C4-2B (cell line): ENCODE data around the gene NME1.

Source experiments
- ZFX ChIP-seq: fragments of 450-650 bp; IDR thresholded peaks from 2 replicates; pipeline ENCODE4 v1.6.1; 2017
- TF ChIP-seq, protein P1 (sequence below): fragments of 450-650 bp; conservative IDR thresholded peaks from 2 replicates; pipeline ENCODE4 v1.5.1; 2017; ENCODE audit warnings: mild to moderate bottlenecking

DNA sequence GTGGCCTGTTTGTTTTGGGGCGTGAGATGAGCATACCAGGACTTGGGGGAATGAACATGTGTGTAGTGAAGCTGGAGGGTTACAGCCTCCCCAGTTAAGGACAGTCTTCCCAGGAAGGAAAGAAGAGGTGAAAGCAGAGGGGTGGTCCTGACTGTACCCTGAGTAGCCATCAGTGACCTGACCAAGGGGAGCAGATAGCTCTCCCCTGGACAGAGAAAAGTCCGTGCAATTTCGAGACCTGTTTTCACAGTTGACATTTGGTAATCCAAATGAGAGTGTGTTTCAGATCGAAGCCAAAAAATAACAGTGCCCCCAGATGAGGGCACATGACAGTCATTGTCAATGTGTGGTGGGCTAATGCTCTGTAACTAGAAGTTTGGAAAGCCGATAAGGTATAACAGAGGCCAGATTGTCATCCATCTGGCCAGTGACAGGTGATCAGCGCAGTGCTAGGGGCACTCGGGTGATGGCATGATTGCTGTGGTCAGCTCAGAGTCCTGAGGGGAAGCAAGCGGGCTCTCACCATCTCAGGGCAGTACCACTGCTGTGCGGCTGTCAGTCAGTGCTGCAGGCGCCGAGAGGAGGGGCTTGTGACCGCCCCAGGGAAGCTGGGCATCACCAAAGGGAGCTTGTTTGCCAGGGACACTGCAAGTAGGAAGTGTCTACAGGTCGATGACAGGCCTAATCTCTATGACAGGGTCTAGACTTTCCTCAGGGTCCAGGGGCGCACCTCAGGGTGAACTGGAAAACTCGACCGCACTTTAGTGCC lies 11.7 kb downstream of the NME1 start:
- TF ChIP-seq, protein P1, sequence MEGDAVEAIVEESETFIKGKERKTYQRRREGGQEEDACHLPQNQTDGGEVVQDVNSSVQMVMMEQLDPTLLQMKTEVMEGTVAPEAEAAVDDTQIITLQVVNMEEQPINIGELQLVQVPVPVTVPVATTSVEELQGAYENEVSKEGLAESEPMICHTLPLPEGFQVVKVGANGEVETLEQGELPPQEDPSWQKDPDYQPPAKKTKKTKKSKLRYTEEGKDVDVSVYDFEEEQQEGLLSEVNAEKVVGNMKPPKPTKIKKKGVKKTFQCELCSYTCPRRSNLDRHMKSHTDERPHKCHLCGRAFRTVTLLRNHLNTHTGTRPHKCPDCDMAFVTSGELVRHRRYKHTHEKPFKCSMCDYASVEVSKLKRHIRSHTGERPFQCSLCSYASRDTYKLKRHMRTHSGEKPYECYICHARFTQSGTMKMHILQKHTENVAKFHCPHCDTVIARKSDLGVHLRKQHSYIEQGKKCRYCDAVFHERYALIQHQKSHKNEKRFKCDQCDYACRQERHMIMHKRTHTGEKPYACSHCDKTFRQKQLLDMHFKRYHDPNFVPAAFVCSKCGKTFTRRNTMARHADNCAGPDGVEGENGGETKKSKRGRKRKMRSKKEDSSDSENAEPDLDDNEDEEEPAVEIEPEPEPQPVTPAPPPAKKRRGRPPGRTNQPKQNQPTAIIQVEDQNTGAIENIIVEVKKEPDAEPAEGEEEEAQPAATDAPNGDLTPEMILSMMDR = no peak
- no peak for TF ChIP-seq ZFX
